Uterus (tissue), 4 donors: ENCODE measurements around the gene PCDHGA1. TPM values are rescaled to one million over a fixed set of nuclear protein-coding genes. Genes with fewer than 3 reads are reported as not detected.

ENCODE experiments used
- DNase-seq, 2 donors: peaks; one replicate each; pipeline ENCODE4 v3.0.0-alpha.2; 2019 to 2020
- H3K27ac ChIP-seq, 2 donors: fragments of 200-600 bp; sonication (generic); 1 replicate in 1 of 2; 2 replicates in 1 of 2; pipeline ENCODE4 v1.5.1; 2016 to 2018
- H3K27me3 ChIP-seq, 2 donors: fragments of 200-600 bp; sonication (generic); one replicate each; pipeline ENCODE4 v1.5.1; 2018 to 2019; ENCODE audit warnings: control low read depth in 1 of 2
- H3K36me3 ChIP-seq, 2 donors: fragments of 200-600 bp; sonication (generic); one replicate each; pipeline ENCODE4 v1.5.1; 2019; ENCODE audit warnings: control low read depth in 1 of 2
- H3K4me1 ChIP-seq, 2 donors: fragments of 200-600 bp; sonication (generic); one replicate each; pipeline ENCODE4 v1.5.1; 2018 to 2019; ENCODE audit warnings: control low read depth in 1 of 2
- H3K4me3 ChIP-seq, 2 donors: fragments of 200-600 bp; sonication (generic); 1 replicate in 1 of 2; 2 replicates in 1 of 2; pipeline ENCODE4 v1.5.1; 2018 to 2019; ENCODE audit warnings: mild to moderate bottlenecking in 1 of 2
- H3K9me3 ChIP-seq, 2 donors: fragments of 200-600 bp; sonication (generic); one replicate each; pipeline ENCODE4 v1.5.1; 2019; ENCODE audit warnings: control low read depth in 1 of 2
- CTCF ChIP-seq, 4 experiments: fragments of 200-600 bp in 2 of 4; fragments of 450-650 bp in 2 of 4; sonication (generic) in 2 of 4; IDR thresholded peaks; one replicate each; pipeline ENCODE4 v1.5.1; 2016 to 2019; ENCODE audit warnings: antibody characterized with exemption in 4 of 4, mild to moderate bottlenecking in 2 of 4, moderate library complexity in 1 of 4
- POLR2A ChIP-seq, 2 donors: fragments of 450-650 bp; IDR thresholded peaks; one replicate each; pipeline ENCODE4 v1.6.1; 2016; ENCODE audit warnings: antibody characterized with exemption in 2 of 2, mild to moderate bottlenecking in 1 of 2, moderate library complexity in 1 of 2
- intact Hi-C: fragments of 100-400 bp; cut with DNase I; formaldehyde crosslinking; loops from one replicate; pipeline ENCODE4 v1.15.1; 2023; ENCODE audit warnings: low total_unique reads
- total RNA-seq, 4 donors: library from RNA; depleted of rRNA in 3 of 4; stranded (reverse); fragments of >200 nt in 3 of 4; gene quantifications; one replicate each; pipeline versions ENCODE4 v1.1.0 to v1.2.4, GENCODE V29; 2014 to 2023
- donor health status: DM: yes; HTN: yes; CAD: no.

Gene PCDHGA1
- total RNA-seq, 4 donors from 2014 or later: under 0.01 to 3.3 (median 1.5) TPM

GRCh38 chr5:141484641-141485311 lies 154.5 kb downstream of the PCDHGA1 start, which contains the start of gene PCDHGC4:
TSS of gene PCDHGC4 (plus strand) at chr5:141485030. CDS start at chr5:141485174, 144 bp downstream.
- Histone ChIP-seq H3K4me1 (peaks cover 4 to 5% of the 10 kb centered on the region in 2 donors), H3K9me3 (no peaks in the 10 kb centered on the region), H3K36me3 (no peaks in the 10 kb centered on the region), H3K27me3 (no peaks in the 10 kb centered on the region), H3K4me3 (peak within 1 kb of the TSS; percentile 14 to 36), H3K27ac (peak within 1 kb of the TSS in 1 of 2 donors; percentile 2)
- no peak for DNase-seq
- intact Hi-C loops: no loop called here
- no peak for TF ChIP-seq CTCF (IDR thresholded peaks at IDR 0.05)
- TF ChIP-seq POLR2A (IDR thresholded peaks at IDR 0.05): no peak

GRCh38 chr5:141485321-141486055 lies 155.2 kb downstream of the PCDHGA1 start:
- peak overlapping the region in 1 of 2 donors; percentile 36 for H3K4me3 ChIP-seq
- DNase-seq: no peak
- TF ChIP-seq CTCF (IDR thresholded peaks at IDR 0.05): no peak
- H3K4me1 ChIP-seq: peaks cover 0 to 4% of the 10 kb centered on the region in 2 donors
- H3K36me3 ChIP-seq: no peaks in the 10 kb centered on the region
- no peaks in the 10 kb centered on the region for H3K27me3 ChIP-seq
- no peaks in the 10 kb centered on the region for H3K9me3 ChIP-seq
- intact Hi-C loops: no loop called here
- H3K27ac ChIP-seq: no peak overlapping the region

GRCh38 chr5:141486091-141486490 lies 155.8 kb downstream of the PCDHGA1 start:
- intact Hi-C loops: no loop called here

GRCh38 chr5:141487131-141487530 lies 156.8 kb downstream of the PCDHGA1 start:
- DNase-seq: no peak
- Histone ChIP-seq H3K9me3 (no peaks in the 10 kb centered on the region), H3K27me3 (no peaks in the 10 kb centered on the region), H3K4me1 (no peaks in the 10 kb centered on the region), H3K27ac (no peak overlapping the region), H3K4me3 (no peak overlapping the region), H3K36me3 (no peaks in the 10 kb centered on the region)
- intact Hi-C loops: no loop called here
- TF ChIP-seq POLR2A (IDR thresholded peaks at IDR 0.05) (no peak), CTCF (IDR thresholded peaks at IDR 0.05) (no peak)

More at GRCh38 chr5:141486091-141486490, 155.8 kb downstream of the PCDHGA1 start:
- no peaks in the 10 kb centered on the region for H3K27me3 ChIP-seq
- TF ChIP-seq POLR2A (IDR thresholded peaks at IDR 0.05): no peak
- no peak for TF ChIP-seq CTCF (IDR thresholded peaks at IDR 0.05)
- no peaks in the 10 kb centered on the region for H3K36me3 ChIP-seq
- H3K9me3 ChIP-seq: no peaks in the 10 kb centered on the region
- no peaks in the 10 kb centered on the region for H3K4me1 ChIP-seq
- no peak for DNase-seq
- H3K4me3 ChIP-seq: no peak overlapping the region
- H3K27ac ChIP-seq: no peak overlapping the region
